ENCODE measurements around the gene ZDHHC13.

The ZDHHC13 gene

DNA sequence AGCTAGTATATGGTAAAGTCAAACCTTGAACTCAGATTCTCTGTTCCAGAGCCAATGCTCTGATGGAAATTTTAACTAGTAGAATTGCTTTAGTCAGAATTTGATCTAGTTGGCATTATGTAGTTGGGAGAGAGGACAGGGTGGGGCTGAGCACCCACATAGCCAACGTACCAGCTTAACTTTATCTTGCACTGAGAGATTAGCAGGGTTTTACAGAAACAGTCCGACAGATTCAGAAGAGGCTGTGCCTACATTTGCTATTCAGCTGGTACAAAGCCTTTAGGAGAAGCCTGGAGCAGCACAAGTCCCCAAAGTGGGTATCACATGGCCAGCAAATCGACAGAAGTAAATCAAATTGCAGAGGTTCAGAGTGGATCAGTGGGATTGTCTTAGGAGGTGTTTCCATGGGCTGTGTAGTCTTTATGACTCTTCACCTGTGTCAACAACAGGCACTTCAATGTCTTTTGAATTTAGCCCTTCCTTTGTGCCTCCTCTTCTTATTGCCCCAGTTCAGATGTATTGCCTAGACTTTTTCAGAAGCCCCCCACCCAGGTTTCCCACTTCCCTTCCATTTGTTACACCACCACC is 92.1 kb downstream of the ZDHHC13 start:
- FAIRE-seq, result no peak

GRCh38 chr11:19209617-19210370 is 92.8 kb downstream of the ZDHHC13 start:
- FAIRE-seq, result no peak

DNA sequence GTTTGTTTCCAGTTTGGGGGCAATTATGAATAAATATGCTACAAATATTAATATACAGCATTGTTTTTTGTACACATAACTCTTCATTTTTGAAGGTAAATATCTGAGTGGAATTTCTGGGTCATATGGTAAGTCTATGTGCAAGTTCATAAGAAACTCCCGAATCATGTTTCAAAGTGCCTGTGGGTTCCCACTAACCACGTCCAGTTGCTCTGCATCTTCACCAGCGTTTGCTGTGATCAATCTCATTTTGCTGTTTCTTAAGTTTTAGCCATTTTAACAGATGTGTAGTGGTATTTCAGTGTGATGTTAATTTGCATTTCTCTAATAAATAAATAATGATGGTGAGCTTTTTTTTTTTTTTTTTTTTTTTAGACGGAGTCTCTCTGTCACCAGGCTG is 99.1 kb downstream of the ZDHHC13 start:
- FAIRE-seq, result no peak

- FAIRE-seq, result no peak
Observed at GRCh38 chr11:19216709-19217374, 99.9 kb downstream of the ZDHHC13 start.

DNA sequence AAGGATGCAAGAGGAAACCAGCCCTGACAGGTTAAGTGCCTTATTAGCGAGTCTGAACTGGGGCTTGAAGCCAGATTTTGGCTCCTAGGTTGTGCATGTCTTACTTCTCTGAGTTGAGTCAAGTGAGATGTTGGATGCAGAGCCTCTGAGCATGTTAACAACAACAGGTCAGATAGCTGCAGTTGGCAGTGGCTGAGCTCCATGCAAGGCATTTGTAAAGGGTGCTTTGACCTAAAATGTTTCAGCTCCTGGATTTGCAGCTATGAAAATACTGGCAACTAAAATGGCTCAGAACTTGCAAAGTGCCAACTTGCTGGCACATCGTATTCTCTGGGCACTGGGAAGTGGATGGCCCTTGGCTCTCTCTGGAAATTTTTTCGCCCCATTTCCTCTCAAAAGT is 101.2 kb downstream of the ZDHHC13 start:
- FAIRE-seq, result no peak

DNA sequence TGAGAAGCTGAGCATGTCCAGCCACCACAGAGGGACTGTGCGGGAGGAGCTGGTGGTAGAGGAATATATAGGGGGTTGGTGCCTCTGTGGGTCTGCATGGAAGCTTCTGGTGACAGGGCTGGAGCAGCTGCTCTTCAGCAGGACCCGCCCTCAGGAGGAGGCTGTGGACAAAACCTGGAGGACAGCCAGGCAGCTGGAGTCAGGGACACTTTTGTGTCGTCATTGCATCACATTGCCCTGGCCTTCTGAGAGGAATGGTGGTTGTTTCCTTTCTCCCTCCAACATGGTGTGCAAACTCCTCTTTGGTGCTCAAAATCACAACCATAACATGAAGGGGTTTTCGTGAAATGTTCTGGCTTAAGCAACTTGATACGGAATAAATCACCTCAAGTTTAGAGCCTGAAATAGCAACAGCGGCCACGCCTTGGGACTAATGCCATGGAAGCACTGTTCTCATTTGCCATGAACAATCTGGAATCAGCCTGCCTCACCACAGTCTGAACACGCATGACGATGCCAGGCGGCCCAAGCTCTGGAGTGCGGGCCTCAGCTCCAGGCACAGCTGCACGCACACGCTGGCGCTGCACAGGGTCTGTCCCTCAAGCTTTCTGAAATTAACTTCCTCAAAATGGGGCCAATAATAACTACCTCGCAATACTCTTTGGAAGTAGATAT is 102.0 kb downstream of the ZDHHC13 start:
- no peak for FAIRE-seq

DNA sequence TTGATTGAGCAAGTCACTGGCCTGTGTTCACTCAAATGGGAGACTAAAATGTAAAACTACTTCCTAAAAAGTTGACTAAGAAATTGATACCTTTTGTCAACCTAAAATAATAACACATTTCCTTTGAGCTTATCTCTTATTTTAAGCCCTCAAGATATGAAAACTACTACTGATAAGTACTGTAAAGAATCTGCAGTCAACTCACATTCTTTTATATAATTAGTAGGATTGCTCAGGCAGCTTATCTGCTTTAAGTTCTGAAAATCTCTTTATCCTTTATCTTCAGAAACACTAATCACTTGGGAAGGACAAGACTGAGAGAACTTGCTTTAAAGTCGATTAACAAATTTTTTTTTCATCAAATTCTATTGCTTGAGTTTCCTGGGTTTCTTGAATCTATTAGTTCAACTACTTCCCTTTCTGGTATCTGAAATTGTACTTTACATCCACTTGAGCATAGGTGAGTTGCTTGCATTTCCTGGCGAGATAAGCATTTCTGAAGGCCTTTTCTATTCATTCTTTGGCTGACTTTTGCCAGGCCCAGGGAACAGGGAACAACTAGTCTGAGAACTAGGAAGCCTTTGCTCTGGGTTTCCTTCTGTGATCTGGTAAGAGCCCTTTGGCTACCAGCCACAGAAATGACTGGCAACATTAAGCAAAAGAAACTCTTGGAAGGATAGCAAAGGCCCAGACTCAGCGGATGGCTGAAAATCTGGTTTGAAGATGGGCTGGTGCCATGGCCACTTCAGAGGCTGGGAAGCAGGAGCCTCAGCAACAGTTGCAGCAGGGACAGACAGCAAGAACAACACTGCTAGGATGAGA is 104.1 kb downstream of the ZDHHC13 start:
- FAIRE-seq, result no peak

GRCh38 chr11:19225123-19225522 is 108.2 kb downstream of the ZDHHC13 start:
- FAIRE-seq, result no peak

DNA sequence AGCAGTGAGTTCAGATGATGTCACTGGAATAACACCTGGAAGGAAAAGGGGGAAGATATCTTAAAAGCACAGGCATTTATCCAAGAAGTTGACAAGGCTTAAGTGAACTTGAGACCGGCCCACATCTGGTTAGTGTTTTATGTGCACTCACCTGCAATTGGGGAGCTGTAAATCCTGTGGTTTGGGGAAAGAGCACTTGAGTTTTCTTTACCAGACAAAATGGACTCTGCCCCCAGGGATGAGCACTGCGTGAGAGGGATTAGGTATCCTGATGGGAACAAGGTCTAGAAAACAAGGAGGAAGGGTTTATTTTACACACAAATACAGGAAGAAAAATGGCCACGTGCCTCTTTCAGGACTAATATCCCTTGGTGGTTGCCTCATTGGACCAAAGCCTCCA is 108.6 kb downstream of the ZDHHC13 start:
- FAIRE-seq, result no peak
